ENCODE results near the gene ANK2. TPM values are rescaled to one million over a fixed set of nuclear protein-coding genes. Genes with fewer than 3 reads are reported as not detected.

ANK2 gene
- total RNA-seq, 2 experiments from 2014 or later = 2.7 to 3.0 TPM

DNA sequence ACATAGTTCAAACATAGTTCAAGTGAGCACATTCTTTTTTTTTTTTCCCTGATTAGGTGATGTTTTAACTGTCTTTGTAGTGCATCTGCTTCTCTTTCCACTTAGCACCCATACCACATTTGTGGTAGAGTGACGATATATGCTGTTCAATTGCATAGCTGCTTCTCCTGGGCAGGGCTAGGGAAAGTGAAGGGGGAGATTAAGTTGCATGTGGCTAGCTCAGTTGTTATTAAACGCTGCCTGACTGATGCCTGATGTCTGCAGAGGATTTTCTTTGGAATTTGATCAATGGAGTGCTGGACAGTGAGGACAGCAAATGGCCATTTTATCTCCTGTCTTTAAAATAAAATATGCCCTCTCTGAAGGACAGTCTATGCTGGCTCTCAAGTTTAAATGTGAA, 63.7 kb downstream of the ANK2 start:
- peaks cover 5% of the 10 kb centered on the region for H3K27me3 Mint-ChIP-seq (ENCODE audit: low read depth)
- intact Hi-C loops (cut with micrococcal nuclease) = no loop called here
- CTCF ChIA-PET = interaction anchor here (0.7 kb wide), 1 partner anchor 18 kb away, joined by 4 read pairs; no protein-coding TSS in a partner anchor
- H3K27ac Mint-ChIP-seq = no peak overlapping the region
- no peaks in the 10 kb centered on the region for H3K4me1 Mint-ChIP-seq (ENCODE audit: low read depth)
- H3K4me3 Mint-ChIP-seq = no peak overlapping the region
- H3K9me3 Mint-ChIP-seq = no peaks in the 10 kb centered on the region
- no peaks in the 10 kb centered on the region for H3K36me3 Mint-ChIP-seq (ENCODE audit: low read depth)
- DNase-seq = no peak

DNA sequence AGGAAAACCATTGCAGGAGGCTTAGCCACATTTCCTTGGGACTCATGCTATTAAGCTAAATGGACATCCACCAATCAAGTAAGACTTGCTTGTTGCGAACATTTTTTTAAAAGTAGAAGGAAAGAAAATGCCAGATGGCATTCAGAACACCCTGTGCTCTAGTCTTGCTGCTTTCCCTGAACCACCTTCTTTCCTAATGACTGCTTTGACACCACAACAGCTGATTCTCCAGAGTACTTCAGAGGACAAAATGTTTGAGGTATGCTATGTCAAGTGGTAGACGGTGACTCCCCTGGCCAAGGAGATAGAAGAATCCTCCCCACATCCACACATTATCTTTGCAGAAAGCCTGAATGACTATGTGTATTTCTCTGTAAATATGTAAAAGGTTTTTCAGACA, 65.4 kb downstream of the ANK2 start:
- H3K27me3 Mint-ChIP-seq (ENCODE audit: low read depth) = peaks cover 5% of the 10 kb centered on the region
- no peaks in the 10 kb centered on the region for H3K9me3 Mint-ChIP-seq
- no peak for DNase-seq
- H3K4me1 Mint-ChIP-seq (ENCODE audit: low read depth) = no peaks in the 10 kb centered on the region
- intact Hi-C loops (cut with micrococcal nuclease) = no loop called here
- H3K4me3 Mint-ChIP-seq = no peak overlapping the region
- H3K36me3 Mint-ChIP-seq (ENCODE audit: low read depth) = no peaks in the 10 kb centered on the region
- H3K27ac Mint-ChIP-seq = no peak overlapping the region
- CTCF ChIA-PET = no interaction called here

DNA sequence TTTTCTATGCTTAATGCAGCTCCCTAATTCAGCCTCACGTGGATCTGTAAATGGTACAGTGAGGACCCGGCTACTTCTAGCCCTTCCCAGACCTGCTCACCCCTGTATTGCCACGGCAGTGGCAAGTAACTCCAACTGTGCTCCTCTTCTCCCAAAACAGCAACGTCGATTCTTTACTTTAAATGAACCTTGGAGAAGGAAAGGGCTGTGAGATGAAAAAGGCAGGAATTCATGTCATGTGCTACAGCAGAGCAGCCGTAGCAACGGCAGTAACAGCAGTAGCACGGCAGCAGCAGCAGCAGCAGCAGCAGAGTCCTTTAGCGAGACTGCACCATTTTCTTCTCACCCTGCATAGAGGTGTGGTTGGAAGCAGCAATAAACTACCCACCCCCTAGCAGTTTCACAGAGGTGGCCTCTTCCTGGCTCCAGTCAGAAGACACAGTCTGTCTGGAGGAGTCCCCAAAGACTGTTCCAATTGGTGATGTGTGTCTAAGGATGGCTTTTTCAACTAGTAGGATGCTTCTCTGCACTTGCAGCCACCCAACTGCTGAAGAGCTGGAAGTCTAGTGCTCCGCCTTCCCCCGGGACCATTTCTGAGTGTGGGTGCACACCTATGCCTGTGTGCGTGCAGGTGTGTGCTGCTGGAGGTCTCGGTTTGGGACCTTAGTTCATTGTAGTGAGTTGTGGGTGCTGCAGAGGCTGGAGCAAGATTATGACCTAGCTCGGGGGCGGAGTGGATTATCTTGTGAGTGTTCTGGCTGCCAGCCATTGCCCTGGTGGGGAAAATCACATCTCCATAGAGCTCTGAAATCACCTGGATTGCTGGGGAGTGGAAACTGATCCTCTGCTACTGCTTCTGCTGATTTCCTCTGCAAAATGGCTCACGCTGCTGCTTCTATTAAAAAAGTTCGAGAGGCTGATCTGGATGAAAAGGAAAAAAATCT, 67.2 kb downstream of the ANK2 start:
- no peaks in the 10 kb centered on the region for H3K4me1 Mint-ChIP-seq (ENCODE audit: low read depth)
- H3K27me3 Mint-ChIP-seq (ENCODE audit: low read depth) = peaks cover 5% of the 10 kb centered on the region
- H3K36me3 Mint-ChIP-seq (ENCODE audit: low read depth) = no peaks in the 10 kb centered on the region
- CTCF ChIA-PET = no interaction called here
- H3K27ac Mint-ChIP-seq = no peak overlapping the region
- no peak for DNase-seq
- H3K4me3 Mint-ChIP-seq = no peak overlapping the region
- intact Hi-C loops (cut with micrococcal nuclease) = no loop called here
- no peaks in the 10 kb centered on the region for H3K9me3 Mint-ChIP-seq

DNA sequence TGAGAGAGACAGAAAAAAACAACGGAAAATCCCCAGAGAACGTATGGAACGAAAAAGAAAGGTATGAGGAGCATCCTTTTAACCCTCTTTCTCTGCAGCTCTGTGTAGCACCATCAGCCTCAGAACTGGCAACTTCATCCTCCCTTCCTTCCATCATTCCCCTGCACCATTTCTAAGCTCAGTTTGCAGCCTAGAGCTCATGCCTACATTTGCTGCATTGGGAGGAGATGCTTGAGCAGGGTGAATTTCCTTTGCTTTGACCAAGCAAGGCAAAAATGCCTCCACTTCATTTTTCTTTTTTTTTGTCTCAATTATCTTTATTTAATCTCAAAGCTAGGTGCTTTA, 67.9 kb downstream of the ANK2 start:
- no peak overlapping the region for H3K4me3 Mint-ChIP-seq
- H3K36me3 Mint-ChIP-seq (ENCODE audit: low read depth) = no peaks in the 10 kb centered on the region
- no peak overlapping the region for H3K27ac Mint-ChIP-seq
- CTCF ChIA-PET = no interaction called here
- peaks cover 5% of the 10 kb centered on the region for H3K27me3 Mint-ChIP-seq (ENCODE audit: low read depth)
- no peak for DNase-seq
- no peaks in the 10 kb centered on the region for H3K9me3 Mint-ChIP-seq
- intact Hi-C loops (cut with micrococcal nuclease) = no loop called here
- H3K4me1 Mint-ChIP-seq (ENCODE audit: low read depth) = no peaks in the 10 kb centered on the region

DNA sequence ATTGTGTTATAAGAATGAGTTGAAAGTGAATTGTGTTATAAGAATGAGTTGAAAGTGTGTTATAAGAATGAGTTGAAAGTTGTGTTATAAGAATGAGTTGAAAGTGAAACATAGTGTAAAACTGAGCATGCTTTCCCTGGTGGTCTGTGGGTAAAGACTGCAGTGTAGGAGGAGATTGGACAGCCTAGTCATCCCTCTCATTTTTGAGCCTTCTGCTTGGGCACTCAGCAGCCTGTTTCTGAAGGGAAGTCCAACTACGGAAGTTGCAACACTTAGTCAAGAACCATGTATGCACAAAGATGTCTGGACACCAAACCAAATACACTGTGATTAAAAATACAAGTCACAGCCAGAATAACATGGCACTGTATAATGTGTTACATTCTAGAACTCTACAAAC, 72.6 kb downstream of the ANK2 start:
- Mint-ChIP-seq H3K36me3 (ENCODE audit: low read depth) (no peaks in the 10 kb centered on the region), H3K27me3 (ENCODE audit: low read depth) (peaks cover 2% of the 10 kb centered on the region), H3K9me3 (no peaks in the 10 kb centered on the region), H3K27ac (no peak overlapping the region), H3K4me1 (ENCODE audit: low read depth) (no peaks in the 10 kb centered on the region), H3K4me3 (no peak overlapping the region)
- no peak for DNase-seq
- CTCF ChIA-PET = no interaction called here
- intact Hi-C loops (cut with micrococcal nuclease) = no loop called here

DNA sequence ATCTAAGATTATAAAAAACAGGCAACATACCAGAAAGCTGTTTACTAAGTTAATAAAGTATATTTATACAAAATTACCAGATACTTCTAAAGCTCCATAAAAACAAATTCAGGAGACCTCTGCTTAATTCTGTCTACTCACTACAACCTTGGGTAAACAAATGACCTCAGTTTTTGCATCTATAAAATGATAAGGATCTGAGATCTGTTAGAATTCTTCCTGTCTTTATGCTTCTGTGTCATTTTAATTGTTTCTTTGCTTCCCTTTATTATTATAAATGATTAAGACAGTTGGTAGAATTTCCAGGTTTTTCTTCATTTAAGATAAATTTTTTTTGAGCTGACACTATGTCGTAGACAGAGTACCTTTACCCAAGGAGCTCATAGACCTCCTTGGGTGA, 76.0 kb downstream of the ANK2 start:
- CTCF ChIA-PET = no interaction called here
- H3K4me3 Mint-ChIP-seq = no peak overlapping the region
- H3K9me3 Mint-ChIP-seq = no peaks in the 10 kb centered on the region
- no peak for DNase-seq
- H3K36me3 Mint-ChIP-seq (ENCODE audit: low read depth) = no peaks in the 10 kb centered on the region
- no peak overlapping the region for H3K27ac Mint-ChIP-seq
- no peaks in the 10 kb centered on the region for H3K4me1 Mint-ChIP-seq (ENCODE audit: low read depth)
- peaks cover 4% of the 10 kb centered on the region for H3K27me3 Mint-ChIP-seq (ENCODE audit: low read depth)
- intact Hi-C loops (cut with micrococcal nuclease) = no loop called here

DNA sequence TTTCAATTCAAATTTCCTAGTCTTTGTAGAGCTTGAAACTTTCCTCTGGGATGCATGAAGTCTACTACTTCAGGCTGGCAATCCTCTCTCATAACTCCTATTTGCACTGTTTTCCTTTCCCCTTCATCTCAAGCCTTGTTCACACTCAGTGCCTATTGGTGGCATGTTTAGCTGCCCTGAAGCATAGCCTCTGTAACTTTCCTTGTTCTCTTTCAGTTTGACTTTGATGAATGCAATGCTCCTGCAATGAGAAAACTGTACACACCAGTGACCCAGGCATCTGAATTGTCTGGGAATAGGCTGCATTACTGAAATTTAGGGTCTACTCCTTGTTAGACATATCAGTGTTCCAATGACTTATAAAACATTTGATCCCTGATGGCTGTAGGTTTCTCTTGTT, 81.7 kb downstream of the ANK2 start:
- no peaks in the 10 kb centered on the region for H3K36me3 Mint-ChIP-seq (ENCODE audit: low read depth)
- no peak overlapping the region for H3K4me3 Mint-ChIP-seq
- H3K4me1 Mint-ChIP-seq (ENCODE audit: low read depth) = no peaks in the 10 kb centered on the region
- H3K9me3 Mint-ChIP-seq = no peaks in the 10 kb centered on the region
- H3K27ac Mint-ChIP-seq = no peak overlapping the region
- intact Hi-C loops (cut with micrococcal nuclease) = no loop called here
- no peak for DNase-seq
- H3K27me3 Mint-ChIP-seq (ENCODE audit: low read depth) = peaks cover 4% of the 10 kb centered on the region
- CTCF ChIA-PET = interaction anchor here (0.6 to 1.1 kb wide), 2 partner anchors 18 to 32 kb away, joined by 4 read pairs; no protein-coding TSS in a partner anchor

DNA sequence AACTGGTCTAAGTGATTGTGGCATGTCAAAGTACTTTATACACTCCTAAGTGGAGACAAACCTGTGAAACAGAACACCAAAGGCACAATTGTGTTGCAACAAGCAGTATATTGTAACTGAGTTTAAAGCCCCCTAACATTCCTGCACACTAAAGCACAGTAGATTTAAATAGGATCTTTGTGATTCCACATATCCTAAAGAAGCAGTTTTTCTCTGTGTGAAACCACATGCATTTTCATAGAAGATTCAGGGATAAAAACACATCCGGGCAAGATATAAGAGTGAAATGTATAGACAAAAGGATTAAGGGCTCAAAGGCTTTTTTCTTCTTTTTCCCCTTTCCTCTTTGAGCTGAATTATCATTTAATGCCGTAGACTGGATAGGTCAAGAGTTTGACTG, 82.2 kb downstream of the ANK2 start:
- no peaks in the 10 kb centered on the region for H3K9me3 Mint-ChIP-seq
- no peak overlapping the region for H3K27ac Mint-ChIP-seq

DNA sequence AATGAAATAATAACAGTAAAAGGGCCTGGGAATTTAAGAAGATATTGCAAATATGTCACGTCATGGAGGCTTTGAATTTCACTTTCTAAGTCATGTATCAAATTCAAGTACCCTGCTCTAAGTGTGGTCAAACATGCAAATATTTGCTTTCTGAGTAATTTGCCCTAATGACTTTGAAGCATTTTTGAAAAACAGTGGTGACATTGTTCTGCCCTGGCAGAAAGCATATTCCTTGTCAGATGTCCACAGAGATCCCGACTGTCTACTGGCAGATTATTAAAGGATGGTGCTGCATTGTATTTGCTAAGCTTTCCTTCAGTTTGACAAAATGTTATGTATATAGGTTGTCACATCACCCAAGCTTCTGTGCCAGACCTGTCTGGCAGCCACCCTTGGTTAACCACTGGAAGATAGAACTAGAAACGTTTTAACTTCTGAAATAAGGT, 92.5 kb downstream of the ANK2 start:
- H3K36me3 Mint-ChIP-seq (ENCODE audit: low read depth) = no peaks in the 10 kb centered on the region
- no peaks in the 10 kb centered on the region for H3K27me3 Mint-ChIP-seq (ENCODE audit: low read depth)
- no peaks in the 10 kb centered on the region for H3K9me3 Mint-ChIP-seq
- no peak overlapping the region for H3K27ac Mint-ChIP-seq
- intact Hi-C loops (cut with micrococcal nuclease) = no loop called here
- H3K4me3 Mint-ChIP-seq = no peak overlapping the region
- no peak for DNase-seq
- CTCF ChIA-PET = no interaction called here
- no peaks in the 10 kb centered on the region for H3K4me1 Mint-ChIP-seq (ENCODE audit: low read depth)

More for the DNA sequence above, 82.2 kb downstream of the ANK2 start:
- peaks cover 4% of the 10 kb centered on the region for H3K27me3 Mint-ChIP-seq (ENCODE audit: low read depth)
- H3K4me3 Mint-ChIP-seq = no peak overlapping the region
- no peak for DNase-seq
- intact Hi-C loops (cut with micrococcal nuclease) = no loop called here
- H3K36me3 Mint-ChIP-seq (ENCODE audit: low read depth) = no peaks in the 10 kb centered on the region
- H3K4me1 Mint-ChIP-seq (ENCODE audit: low read depth) = no peaks in the 10 kb centered on the region
- CTCF ChIA-PET = interaction anchor here (1.1 kb wide), 1 partner anchor 32 kb away, joined by 4 read pairs; no protein-coding TSS in a partner anchor

DNA sequence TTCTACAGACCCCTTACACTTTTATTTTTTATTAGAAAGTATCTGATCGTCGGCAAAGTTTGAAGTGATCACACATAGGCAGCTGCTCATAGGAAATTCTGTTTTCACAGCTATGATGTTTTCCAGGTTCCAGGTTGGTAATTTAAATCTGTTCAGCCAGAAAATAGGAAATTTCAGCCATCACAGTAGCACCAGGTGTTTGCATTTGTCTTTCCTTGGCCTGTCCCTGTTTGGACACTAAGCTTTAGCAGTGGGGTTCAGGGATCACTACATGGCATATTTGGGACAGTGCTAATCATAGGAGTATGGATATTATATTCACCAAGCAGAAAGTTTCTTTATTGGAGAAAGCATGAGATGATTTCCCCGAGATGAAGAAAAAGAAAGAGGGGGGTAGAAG, 92.9 kb downstream of the ANK2 start:
- H3K9me3 Mint-ChIP-seq = no peaks in the 10 kb centered on the region
- H3K36me3 Mint-ChIP-seq (ENCODE audit: low read depth) = no peaks in the 10 kb centered on the region
- DNase-seq = no peak
- H3K27ac Mint-ChIP-seq = no peak overlapping the region
- H3K4me1 Mint-ChIP-seq (ENCODE audit: low read depth) = no peaks in the 10 kb centered on the region
- CTCF ChIA-PET = no interaction called here
- intact Hi-C loops (cut with micrococcal nuclease) = no loop called here
- H3K27me3 Mint-ChIP-seq (ENCODE audit: low read depth) = no peaks in the 10 kb centered on the region
- H3K4me3 Mint-ChIP-seq = no peak overlapping the region

DNA sequence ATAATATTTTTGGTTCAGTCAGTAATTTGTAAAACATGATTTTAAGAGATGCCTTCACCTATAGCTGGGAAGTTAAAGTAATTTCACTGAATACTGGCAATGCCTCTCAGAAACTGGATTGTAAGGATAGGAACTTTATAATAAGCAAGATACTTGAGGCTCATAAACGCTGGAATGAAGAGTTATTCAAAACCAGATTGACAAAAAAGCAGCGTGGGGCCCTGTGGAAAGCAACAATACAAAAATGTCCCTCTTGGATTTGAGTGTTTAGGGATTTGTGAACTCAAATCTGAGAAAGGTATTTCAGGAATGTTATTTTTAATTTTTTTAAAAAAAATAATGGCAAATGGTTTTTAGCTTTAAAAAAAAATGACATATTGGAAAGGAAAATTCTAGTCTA, 94.6 kb downstream of the ANK2 start:
- intact Hi-C loops (cut with micrococcal nuclease) = no loop called here
- H3K9me3 Mint-ChIP-seq = no peaks in the 10 kb centered on the region
- no peaks in the 10 kb centered on the region for H3K36me3 Mint-ChIP-seq (ENCODE audit: low read depth)
- no peaks in the 10 kb centered on the region for H3K27me3 Mint-ChIP-seq (ENCODE audit: low read depth)
- no peak for DNase-seq
- no peak overlapping the region for H3K27ac Mint-ChIP-seq
- CTCF ChIA-PET = interaction anchor here (1.0 kb wide), 1 partner anchor 40 kb away, joined by 4 read pairs; no protein-coding TSS in a partner anchor
- H3K4me1 Mint-ChIP-seq (ENCODE audit: low read depth) = no peaks in the 10 kb centered on the region
- H3K4me3 Mint-ChIP-seq = no peak overlapping the region

DNA sequence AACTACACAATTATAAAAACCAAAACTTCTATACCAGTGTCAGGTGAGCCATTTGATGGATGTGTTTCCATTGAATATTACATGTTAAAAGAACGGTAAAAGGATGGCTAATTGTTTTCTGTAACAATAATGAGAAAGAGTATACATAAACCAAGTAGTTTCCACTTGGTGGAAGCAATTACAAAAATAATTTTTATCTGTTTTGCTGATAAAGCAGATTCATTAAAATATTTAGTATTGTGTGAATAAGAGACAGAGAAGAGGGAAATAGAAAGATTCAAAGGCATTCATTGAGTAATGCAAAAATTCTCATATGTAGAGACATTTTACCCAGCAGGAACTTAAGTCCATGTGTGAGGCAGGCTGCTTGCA, 95.7 kb downstream of the ANK2 start:
- Mint-ChIP-seq H3K27ac (no peak overlapping the region), H3K27me3 (ENCODE audit: low read depth) (no peaks in the 10 kb centered on the region), H3K9me3 (no peaks in the 10 kb centered on the region), H3K36me3 (ENCODE audit: low read depth) (no peaks in the 10 kb centered on the region), H3K4me1 (ENCODE audit: low read depth) (no peaks in the 10 kb centered on the region), H3K4me3 (no peak overlapping the region)
- intact Hi-C loops (cut with micrococcal nuclease) = no loop called here
- CTCF ChIA-PET = no interaction called here
- no peak for DNase-seq

DNA sequence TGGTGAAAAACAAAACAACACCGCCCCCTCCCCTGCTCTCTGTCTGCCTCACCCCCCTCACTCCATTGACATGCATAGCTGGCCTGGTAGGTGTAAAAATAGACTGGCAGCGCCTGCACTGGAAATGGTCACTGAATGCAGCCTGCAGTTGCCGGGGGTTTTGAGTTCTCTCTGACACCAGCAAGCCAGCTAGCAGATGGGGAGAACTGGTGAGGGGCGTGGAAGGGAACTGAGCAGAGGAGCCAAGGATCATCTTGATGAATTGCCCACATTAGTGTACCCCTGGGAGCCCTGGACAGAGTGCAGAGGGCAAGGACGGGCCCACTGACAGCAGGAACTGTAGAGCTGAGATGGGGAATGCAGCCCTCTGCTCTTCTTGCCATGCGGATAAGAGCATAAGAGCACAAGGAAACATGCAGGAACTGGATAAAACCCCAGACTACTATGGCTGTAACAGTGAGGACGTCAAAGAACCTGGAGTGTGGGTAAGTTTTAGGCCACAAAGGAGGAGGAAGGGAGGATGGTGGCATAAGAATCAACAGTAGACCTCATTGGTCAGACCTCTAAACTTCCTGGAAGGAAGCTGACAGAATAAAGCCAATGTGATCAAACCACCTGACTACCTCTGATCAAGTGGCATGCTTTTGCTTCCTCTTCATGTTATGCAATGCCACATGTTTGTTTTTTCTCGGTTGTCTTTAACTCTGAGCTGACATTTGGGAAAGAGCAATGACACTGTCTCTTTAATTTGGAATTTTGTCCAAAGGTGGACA, 96.3 kb downstream of the ANK2 start:
- no peaks in the 10 kb centered on the region for H3K27me3 Mint-ChIP-seq (ENCODE audit: low read depth)
- CTCF ChIA-PET = no interaction called here
- no peaks in the 10 kb centered on the region for H3K9me3 Mint-ChIP-seq
- no peaks in the 10 kb centered on the region for H3K36me3 Mint-ChIP-seq (ENCODE audit: low read depth)
- intact Hi-C loops (cut with micrococcal nuclease) = no loop called here
- H3K27ac Mint-ChIP-seq = no peak overlapping the region
- no peak overlapping the region for H3K4me3 Mint-ChIP-seq
- DNase-seq = no peak
- no peaks in the 10 kb centered on the region for H3K4me1 Mint-ChIP-seq (ENCODE audit: low read depth)
